Measurements from ENCODE around the gene C12orf42.

- no peak for TF ChIP-seq CTCF (IDR thresholded peaks at IDR 0.05)
- TF ChIP-seq ETV6 (CRISPR knock-in tag; IDR thresholded peaks at IDR 0.05), result no peak
- no peak for TF ChIP-seq PREB (CRISPR knock-in tag; IDR thresholded peaks at IDR 0.05; ENCODE audit: borderline replicate concordance)
- TF ChIP-seq SP1 (CRISPR knock-in tag; conservative IDR thresholded peaks at IDR 0.05), result no peak
- TF ChIP-seq CREB1 (CRISPR knock-in tag; IDR thresholded peaks at IDR 0.05), result no peak
These were observed 185.1 kb downstream of the C12orf42 start for GRCh38 chr12:103310546-103311270.
